H9 (cell line): ENCODE measurements around the gene SLC1A1. TPM values are rescaled to one million over a fixed set of nuclear protein-coding genes. Genes with fewer than 3 reads are reported as not detected.

Experiments used
- DNase-seq: peaks from one replicate; pipeline ENCODE4 v3.0.0-alpha.2; 2017
- H2AFZ ChIP-seq: one replicate; pipeline ENCODE4 v1.6.1; 2013; ENCODE audit warnings: mild to moderate bottlenecking, low read length, control low read depth, moderate library complexity
- H2AK5ac ChIP-seq: 2 replicates; pipeline ENCODE4 v1.6.1; 2013; ENCODE audit warnings: low read length, control low read depth, mixed read lengths; ENCODE audit not compliant: insufficient read length
- H2BK120ac ChIP-seq: one replicate; pipeline ENCODE4 v1.6.1; 2013; ENCODE audit warnings: low read depth, mild to moderate bottlenecking, low read length, control low read depth, inconsistent platforms; ENCODE audit not compliant: poor library complexity, severe bottlenecking
- H2BK12ac ChIP-seq: 2 replicates; pipeline ENCODE4 v1.6.1; 2013; ENCODE audit warnings: low read length, control low read depth, mixed read lengths, low read depth; ENCODE audit not compliant: insufficient read length
- H2BK15ac ChIP-seq: 2 replicates; pipeline ENCODE4 v1.6.1; 2013; ENCODE audit warnings: low read depth, low read length, control low read depth
- H2BK20ac ChIP-seq: one replicate; pipeline ENCODE4 v1.6.1; 2013; ENCODE audit warnings: low read depth, mild to moderate bottlenecking, low read length, control low read depth, inconsistent platforms; ENCODE audit not compliant: poor library complexity, severe bottlenecking
- H2BK5ac ChIP-seq: 2 replicates; pipeline ENCODE4 v1.6.1; 2013; ENCODE audit warnings: low read length, control low read depth, mixed read lengths; ENCODE audit not compliant: insufficient read length
- H3K14ac ChIP-seq: 2 replicates; pipeline ENCODE4 v1.6.1; 2013; ENCODE audit warnings: low read length, control low read depth; ENCODE audit not compliant: insufficient read depth
- H3K18ac ChIP-seq: 2 replicates; pipeline ENCODE4 v1.6.1; 2013; ENCODE audit warnings: low read depth, mild to moderate bottlenecking, mixed read lengths, low read length, control low read depth; ENCODE audit not compliant: insufficient read length
- H3K23ac ChIP-seq: 2 replicates; pipeline ENCODE4 v1.6.1; 2013; ENCODE audit warnings: low read length, control low read depth, mixed read lengths, low read depth; ENCODE audit not compliant: insufficient read length
- H3K23me2 ChIP-seq: 2 replicates; pipeline ENCODE4 v1.6.1; 2013; ENCODE audit warnings: low read depth, mild to moderate bottlenecking, mixed read lengths, low read length, control low read depth; ENCODE audit not compliant: insufficient read length, poor library complexity, severe bottlenecking
- H3K27ac ChIP-seq: 2 replicates; pipeline ENCODE4 v1.5.1; 2013; ENCODE audit warnings: low read length, control low read depth, mixed read lengths, low read depth; ENCODE audit not compliant: insufficient read length
- H3K27me3 ChIP-seq: 2 replicates; pipeline ENCODE4 v1.6.1; 2013; ENCODE audit warnings: low read length, control low read depth, inconsistent platforms; ENCODE audit not compliant: insufficient read depth
- H3K4ac ChIP-seq: 2 replicates; pipeline ENCODE4 v1.6.1; 2013; ENCODE audit warnings: low read depth, mild to moderate bottlenecking, control low read depth, inconsistent platforms, low read length, moderate library complexity
- H3K4me1 ChIP-seq: 2 replicates; pipeline ENCODE4 v1.6.1; 2013; ENCODE audit warnings: low read length, control low read depth, inconsistent platforms; ENCODE audit not compliant: insufficient read depth
- H3K4me2 ChIP-seq: 2 replicates; pipeline ENCODE4 v1.6.1; 2013; ENCODE audit warnings: low read length, control low read depth, mixed read lengths; ENCODE audit not compliant: insufficient read length, insufficient read depth
- H3K56ac ChIP-seq: 2 replicates; pipeline ENCODE4 v1.6.1; 2013; ENCODE audit warnings: low read depth, mild to moderate bottlenecking, mixed read lengths, low read length, control low read depth; ENCODE audit not compliant: insufficient read length
- H3K79me1 ChIP-seq: 2 replicates; pipeline ENCODE4 v1.6.1; 2013; ENCODE audit warnings: low read depth, mild to moderate bottlenecking, moderate library complexity, low read length, control low read depth, inconsistent platforms; ENCODE audit not compliant: insufficient read depth, poor library complexity, severe bottlenecking
- H3K79me2 ChIP-seq: 2 replicates; pipeline ENCODE4 v1.6.1; 2013; ENCODE audit warnings: low read length, control low read depth, inconsistent platforms; ENCODE audit not compliant: insufficient read depth
- H3K9ac ChIP-seq: 2 replicates; pipeline ENCODE4 v1.6.1; 2013; ENCODE audit warnings: low read length, control low read depth, mixed read lengths; ENCODE audit not compliant: insufficient read length; ENCODE audit errors: extremely low read depth
- H3K9me3 ChIP-seq: one replicate; pipeline ENCODE4 v1.6.1; 2013; ENCODE audit warnings: low read depth, low read length, inconsistent platforms; ENCODE audit not compliant: control insufficient read depth
- H3T11ph ChIP-seq: one replicate; pipeline ENCODE4 v1.6.1; 2013; ENCODE audit warnings: mild to moderate bottlenecking, low read length, control low read depth, inconsistent platforms
- H4K20me1 ChIP-seq: one replicate; pipeline ENCODE4 v1.6.1; 2013; ENCODE audit not compliant: control insufficient read depth, insufficient read length, insufficient read depth
- H4K5ac ChIP-seq: 2 replicates; pipeline ENCODE4 v1.6.1; 2013; ENCODE audit warnings: low read depth, mild to moderate bottlenecking, mixed read lengths, low read length, control low read depth; ENCODE audit not compliant: insufficient read length
- H4K8ac ChIP-seq: replicated peaks from 2 replicates; pipeline ENCODE4 v1.6.1; 2013; ENCODE audit warnings: low read length, control low read depth, mixed read lengths, low read depth; ENCODE audit not compliant: insufficient read length
- H4K91ac ChIP-seq: 2 replicates; pipeline ENCODE4 v1.6.1; 2013; ENCODE audit warnings: low read depth, mild to moderate bottlenecking, moderate library complexity, mixed read lengths, low read length, control low read depth; ENCODE audit not compliant: insufficient read length
- H3K27ac Mint-ChIP-seq, 3 experiments: 2 replicates in 2 of 3; 3 replicates in 1 of 3; pipeline ENCODE4 v1.8.0; 2020 to 2021; ENCODE audit warnings: mixed read lengths in 3 of 3, mild to moderate bottlenecking in 1 of 3, moderate library complexity in 1 of 3
- H3K27me3 Mint-ChIP-seq: 2 replicates; pipeline ENCODE4 v1.8.0; 2021; ENCODE audit warnings: low read depth, mild to moderate bottlenecking, moderate library complexity, mixed read lengths
- H3K36me3 Mint-ChIP-seq, 3 experiments: 2 replicates in 2 of 3; 3 replicates in 1 of 3; pipeline ENCODE4 v1.8.0; 2020 to 2021; ENCODE audit warnings: low read depth in 3 of 3, mixed read lengths in 3 of 3; ENCODE audit not compliant: insufficient read depth in 1 of 3
- H3K4me1 Mint-ChIP-seq, 2 experiments: 2 replicates each; pipeline ENCODE4 v1.8.0; 2020; ENCODE audit warnings: mixed read lengths in 2 of 2
- H3K4me3 Mint-ChIP-seq, 2 experiments: 2 replicates in 1 of 2; 3 replicates in 1 of 2; pipeline ENCODE4 v1.8.0; 2020 to 2021; ENCODE audit warnings: mild to moderate bottlenecking in 2 of 2, mixed read lengths in 2 of 2, moderate library complexity in 1 of 2
- H3K9me3 Mint-ChIP-seq, 2 experiments: 2 replicates in 1 of 2; 3 replicates in 1 of 2; pipeline ENCODE4 v1.8.0; 2020; ENCODE audit warnings: mild to moderate bottlenecking in 2 of 2, mixed read lengths in 2 of 2, moderate library complexity in 1 of 2
- WGBS: extraction: QIAGEN DNeasy Blood & Tissue Kit; methylation state at CpG from one replicate; pipeline ENCODE4 v1.1.7; 2013; ENCODE audit warnings: missing lambda C conversion rate, low lambda C conversion rate, mixed read lengths; ENCODE audit not compliant: insufficient read length; ENCODE audit errors: extremely low coverage; 5-methylcytosine and 5-hydroxymethylcytosine counted together
- total RNA-seq: library from RNA; stranded (reverse); gene quantifications from 2 replicates; pipeline ENCODE4 v1.2.1, GENCODE V29; 2021
- TF ChIP-seq, protein P1 (sequence below): fragments of 200-600 bp; sonication (generic); conservative IDR thresholded peaks from 3 replicates; pipeline ENCODE4 v1.8.0; 2021; ENCODE audit warnings: antibody characterized with exemption, mild to moderate bottlenecking

Gene SLC1A1
- total RNA-seq, 1 experiment from 2014 or later, result 4.7 TPM

DNA sequence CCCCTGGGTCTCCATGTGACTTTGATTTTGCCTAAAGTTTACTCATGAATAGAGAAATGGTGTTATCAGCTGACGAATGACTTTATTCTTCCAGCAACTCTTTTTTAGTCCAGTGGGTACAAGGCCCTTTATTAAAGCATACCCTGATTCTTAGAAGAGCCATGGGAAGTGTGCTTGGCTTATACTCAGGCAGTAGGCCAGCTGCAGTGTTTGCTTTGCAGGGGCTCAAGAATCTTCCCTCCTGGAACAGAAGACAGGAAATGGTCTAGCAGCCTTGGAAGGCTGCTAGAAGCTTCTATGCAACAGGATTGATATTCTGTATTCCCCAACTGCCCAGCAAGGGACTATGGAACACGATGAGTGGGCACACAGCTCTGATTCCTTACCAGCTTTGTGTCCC, 98.5 kb downstream of the SLC1A1 start:
- no peak overlapping the region for H4K91ac ChIP-seq
- no peak overlapping the region for H2AK5ac ChIP-seq
- no peak overlapping the region for H3K27ac ChIP-seq
- H3K23me2 ChIP-seq, result no peaks in the 10 kb centered on the region
- H3K4me1 ChIP-seq, result no peaks in the 10 kb centered on the region; the same call in 1 of the 2 replicates
- H3K4me1 Mint-ChIP-seq, result peaks cover 6 to 13% of the 10 kb centered on the region in 2 experiments; a peak in 3 of 4 replicates
- H3K23ac ChIP-seq, result no peak overlapping the region
- peaks cover 0 to 2% (median 0%) of the 10 kb centered on the region in 3 experiments; a peak in 2 of 7 replicates for H3K36me3 Mint-ChIP-seq
- no peak overlapping the region for H3K18ac ChIP-seq
- no peak overlapping the region for H3K14ac ChIP-seq
- no peak for DNase-seq
- no peak overlapping the region for H3K4me2 ChIP-seq
- H3K4ac ChIP-seq, result no peak overlapping the region
- H2BK20ac ChIP-seq, result no peak overlapping the region
- H3K27me3 Mint-ChIP-seq, result no peaks in the 10 kb centered on the region
- H3K4me3 Mint-ChIP-seq, result no peak overlapping the region
- no peak overlapping the region for H2BK120ac ChIP-seq
- H3K56ac ChIP-seq, result no peak overlapping the region
- H4K8ac ChIP-seq, result no peak overlapping the region
- no peak overlapping the region for H3K27ac Mint-ChIP-seq
- no peak overlapping the region for H2BK5ac ChIP-seq
- H3K9ac ChIP-seq, result no peak overlapping the region
- H3K9me3 Mint-ChIP-seq, result no peaks in the 10 kb centered on the region
- no peak overlapping the region for H2BK15ac ChIP-seq
- no peaks in the 10 kb centered on the region for H3K79me2 ChIP-seq
- WGBS, result no CpG with 5 or more reads among the region's 2 CpGs
- H3K27me3 ChIP-seq, result no peaks in the 10 kb centered on the region
- no peak overlapping the region for H2AFZ ChIP-seq
- no peaks in the 10 kb centered on the region for H3K79me1 ChIP-seq
- no peak overlapping the region for H3T11ph ChIP-seq
- no peak overlapping the region for H2BK12ac ChIP-seq
- TF ChIP-seq, protein P1, sequence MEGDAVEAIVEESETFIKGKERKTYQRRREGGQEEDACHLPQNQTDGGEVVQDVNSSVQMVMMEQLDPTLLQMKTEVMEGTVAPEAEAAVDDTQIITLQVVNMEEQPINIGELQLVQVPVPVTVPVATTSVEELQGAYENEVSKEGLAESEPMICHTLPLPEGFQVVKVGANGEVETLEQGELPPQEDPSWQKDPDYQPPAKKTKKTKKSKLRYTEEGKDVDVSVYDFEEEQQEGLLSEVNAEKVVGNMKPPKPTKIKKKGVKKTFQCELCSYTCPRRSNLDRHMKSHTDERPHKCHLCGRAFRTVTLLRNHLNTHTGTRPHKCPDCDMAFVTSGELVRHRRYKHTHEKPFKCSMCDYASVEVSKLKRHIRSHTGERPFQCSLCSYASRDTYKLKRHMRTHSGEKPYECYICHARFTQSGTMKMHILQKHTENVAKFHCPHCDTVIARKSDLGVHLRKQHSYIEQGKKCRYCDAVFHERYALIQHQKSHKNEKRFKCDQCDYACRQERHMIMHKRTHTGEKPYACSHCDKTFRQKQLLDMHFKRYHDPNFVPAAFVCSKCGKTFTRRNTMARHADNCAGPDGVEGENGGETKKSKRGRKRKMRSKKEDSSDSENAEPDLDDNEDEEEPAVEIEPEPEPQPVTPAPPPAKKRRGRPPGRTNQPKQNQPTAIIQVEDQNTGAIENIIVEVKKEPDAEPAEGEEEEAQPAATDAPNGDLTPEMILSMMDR, result no peak
- H4K5ac ChIP-seq, result no peak overlapping the region
- H4K20me1 ChIP-seq, result no peaks in the 10 kb centered on the region
- H3K9me3 ChIP-seq, result no peaks in the 10 kb centered on the region
